GM18861 (cell line): ENCODE results near the gene TRPM8.

ENCODE experiments used
- ATAC-seq: cut with Tn5 transposase; IDR thresholded peaks from one replicate; pipeline ENCODE4 v1.9.1; 2021; ENCODE audit not compliant: unreplicated experiment

The TRPM8 gene

DNA sequence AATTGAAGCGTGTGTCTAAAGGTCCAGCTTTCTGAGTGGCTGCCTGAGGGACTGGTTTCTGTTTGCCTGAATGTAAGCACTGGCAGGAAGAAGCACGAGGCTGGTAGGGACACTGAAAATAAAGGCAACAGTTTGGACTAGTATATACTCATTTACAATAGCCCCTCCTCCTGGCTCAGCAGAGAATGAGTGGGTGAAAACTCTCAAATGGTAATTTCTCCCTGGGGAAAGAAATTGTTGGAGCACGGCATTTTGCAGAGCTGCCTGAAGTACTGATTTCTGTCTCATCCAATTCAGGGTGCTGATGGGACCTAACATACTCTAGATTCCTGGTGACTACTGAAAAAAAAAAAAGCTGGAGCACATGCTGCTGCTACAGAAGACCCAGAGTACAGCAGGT, 116.0 kb downstream of the TRPM8 start:
- no peak for ATAC-seq

- no peak for ATAC-seq
These were observed 116.7 kb downstream of the TRPM8 start for GRCh38 chr2:234033885-234034284.

DNA sequence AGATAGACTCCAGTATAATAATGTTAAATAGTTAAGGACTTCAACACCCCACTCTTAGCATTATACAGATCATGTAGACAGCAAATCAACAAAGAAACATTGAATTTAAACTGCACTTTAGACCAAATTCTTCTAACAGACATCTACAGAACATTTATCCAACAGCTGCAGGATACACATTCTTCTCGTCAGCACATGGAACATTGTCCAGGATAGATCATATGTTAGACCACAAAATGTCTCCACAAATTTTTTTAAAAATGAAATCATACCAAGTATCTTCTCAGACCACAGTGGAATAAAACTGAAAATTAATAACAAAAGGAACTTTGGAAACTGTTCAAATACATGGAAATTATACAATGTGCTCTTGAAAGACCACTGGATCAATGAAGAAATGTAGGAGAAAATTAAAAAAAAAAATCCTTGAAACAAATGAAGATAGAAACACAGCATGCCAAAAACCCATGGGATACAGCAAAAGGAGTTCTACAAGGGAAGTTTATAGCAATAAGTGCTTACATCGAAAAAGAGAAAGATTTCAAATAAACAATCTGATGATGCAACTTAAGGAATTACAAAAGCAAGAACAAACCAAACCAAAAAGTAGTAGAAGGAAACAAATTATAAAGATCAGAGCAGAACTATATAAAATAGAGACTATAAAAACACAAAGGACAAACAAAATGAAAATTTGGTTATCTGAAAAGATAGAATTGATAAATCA, 121.1 kb downstream of the TRPM8 start:
- ATAC-seq = no peak

GRCh38 chr2:234044157-234044556, 127.0 kb downstream of the TRPM8 start:
- no peak for ATAC-seq

DNA sequence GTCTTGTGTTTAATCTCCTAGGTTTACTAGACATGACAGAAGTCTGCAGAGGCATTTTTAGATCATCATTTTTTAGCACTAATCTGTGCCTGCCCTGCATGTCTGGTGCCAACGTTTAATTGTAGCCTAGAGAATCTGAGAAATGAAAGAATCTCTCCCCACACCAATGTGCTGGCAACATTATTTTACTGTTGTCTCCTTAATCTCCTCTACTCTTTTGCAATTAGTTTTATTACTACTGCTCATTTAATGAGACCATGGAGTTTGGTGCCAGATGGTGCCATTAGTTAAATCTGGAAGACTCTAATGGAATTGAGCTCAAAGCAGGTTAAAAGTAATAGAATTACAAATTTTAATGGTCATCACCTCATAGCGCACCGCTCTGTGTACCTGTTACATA, 129.3 kb downstream of the TRPM8 start:
- no peak for ATAC-seq

DNA sequence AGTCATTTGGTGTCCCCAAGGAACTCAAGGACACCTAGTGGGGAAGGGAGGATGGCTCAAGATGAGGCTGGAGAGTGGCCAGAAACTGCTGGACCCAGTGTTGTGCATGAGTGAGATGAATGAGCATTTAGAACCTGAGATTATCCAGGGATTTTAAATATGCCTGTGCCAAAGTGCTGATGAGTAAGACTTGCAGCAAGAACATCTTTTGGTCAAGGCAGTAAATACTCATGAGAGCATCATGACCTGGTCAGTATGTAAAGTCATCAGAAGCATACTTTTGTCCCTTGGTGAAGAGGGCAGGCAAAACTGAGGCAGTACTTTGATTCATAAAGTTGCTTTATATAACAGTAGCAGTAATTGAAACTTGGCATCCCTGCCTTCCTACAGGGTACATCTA, 130.2 kb downstream of the TRPM8 start:
- ATAC-seq = no peak

GRCh38 chr2:234048049-234048448, 130.9 kb downstream of the TRPM8 start:
- no peak for ATAC-seq

DNA sequence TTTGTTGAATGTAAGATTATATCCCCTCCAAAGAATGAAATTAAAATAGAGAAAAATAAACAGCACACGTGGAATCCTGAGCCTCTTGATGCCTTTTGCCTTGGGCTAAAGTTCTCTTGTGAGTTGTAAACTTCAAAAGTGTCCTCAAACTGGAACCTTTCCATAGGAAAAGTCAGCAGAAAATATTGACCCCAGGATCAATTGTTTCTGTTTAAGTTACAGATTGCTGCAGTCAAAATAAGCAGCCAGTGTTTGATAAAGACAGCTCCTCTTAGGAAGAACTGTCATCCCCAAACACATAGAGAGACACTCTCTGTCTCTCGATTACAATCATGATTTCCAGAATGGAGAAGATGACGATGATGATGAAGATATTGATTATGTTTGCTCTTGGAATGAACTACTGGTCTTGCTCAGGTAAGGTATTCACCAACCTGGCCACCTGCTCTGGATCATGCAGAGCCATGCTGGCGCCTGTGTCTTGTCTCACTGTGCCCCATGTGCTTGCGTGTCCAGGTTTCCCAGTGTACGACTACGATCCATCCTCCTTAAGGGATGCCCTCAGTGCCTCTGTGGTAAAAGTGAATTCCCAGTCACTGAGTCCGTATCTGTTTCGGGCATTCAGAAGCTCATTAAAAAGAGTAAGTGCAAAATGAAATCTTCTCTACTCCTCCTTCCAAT, 133.4 kb downstream of the TRPM8 start, which contains the start of gene SPP2:
TSS of gene SPP2 (plus strand) at position 248 of the 681 bp plus-strand sequence. CDS start at position 333, 85 bp downstream.
- ATAC-seq = no peak

DNA sequence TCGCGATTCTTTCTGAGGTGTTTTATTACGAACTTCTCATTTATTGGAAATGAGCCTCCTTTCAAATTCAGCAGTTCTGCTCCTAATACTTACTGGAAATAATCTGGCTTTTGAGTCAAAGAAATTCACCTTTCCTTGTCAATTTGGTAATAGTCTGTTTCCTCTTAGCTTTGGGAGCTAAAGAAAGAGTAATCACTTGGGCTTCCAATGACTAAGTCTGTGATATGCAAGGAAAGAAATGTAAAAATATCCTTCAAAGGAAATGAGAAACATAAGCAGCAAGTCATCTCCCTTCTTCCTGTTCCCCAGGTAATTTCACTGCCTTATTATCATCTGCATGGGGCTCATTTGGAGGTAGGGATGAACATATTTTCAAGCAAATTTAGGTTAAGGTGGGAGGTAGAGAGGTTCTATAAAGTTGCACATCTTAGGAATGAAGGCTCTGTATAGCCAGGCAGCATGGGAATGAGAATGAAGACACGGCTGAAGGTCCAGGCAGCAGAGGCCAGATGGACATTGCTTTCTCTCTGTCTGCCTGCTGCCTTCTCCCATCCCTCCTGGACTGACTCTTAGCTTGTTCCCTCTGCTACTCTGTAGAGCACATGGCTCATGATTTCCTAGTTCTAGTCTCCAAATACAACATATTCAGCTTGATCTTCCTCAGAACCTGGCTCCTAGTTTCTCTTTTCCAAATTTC, 134.3 kb downstream of the TRPM8 start:
- ATAC-seq = no peak

DNA sequence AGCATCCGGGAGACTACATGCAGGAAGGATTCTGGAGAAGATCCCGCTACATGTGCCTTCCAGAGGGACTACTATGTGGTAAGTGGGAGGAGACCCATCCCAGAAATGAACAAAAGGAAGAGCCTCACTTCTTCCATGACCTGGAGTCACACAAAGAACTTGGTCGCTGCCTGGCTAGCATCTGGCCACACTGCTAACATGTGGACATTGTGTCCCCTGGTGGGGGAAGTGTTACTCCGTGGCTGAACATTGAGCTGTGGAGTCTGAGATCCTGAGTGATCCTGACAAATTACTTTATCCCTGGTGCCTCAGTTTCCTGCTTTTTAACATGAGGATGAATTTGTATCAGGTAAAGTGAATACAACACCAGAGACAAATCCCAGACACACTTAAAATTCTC, 141.7 kb downstream of the TRPM8 start:
- ATAC-seq = no peak

- no peak for ATAC-seq
These were observed 143.1 kb downstream of the TRPM8 start for GRCh38 chr2:234060236-234060635.

DNA sequence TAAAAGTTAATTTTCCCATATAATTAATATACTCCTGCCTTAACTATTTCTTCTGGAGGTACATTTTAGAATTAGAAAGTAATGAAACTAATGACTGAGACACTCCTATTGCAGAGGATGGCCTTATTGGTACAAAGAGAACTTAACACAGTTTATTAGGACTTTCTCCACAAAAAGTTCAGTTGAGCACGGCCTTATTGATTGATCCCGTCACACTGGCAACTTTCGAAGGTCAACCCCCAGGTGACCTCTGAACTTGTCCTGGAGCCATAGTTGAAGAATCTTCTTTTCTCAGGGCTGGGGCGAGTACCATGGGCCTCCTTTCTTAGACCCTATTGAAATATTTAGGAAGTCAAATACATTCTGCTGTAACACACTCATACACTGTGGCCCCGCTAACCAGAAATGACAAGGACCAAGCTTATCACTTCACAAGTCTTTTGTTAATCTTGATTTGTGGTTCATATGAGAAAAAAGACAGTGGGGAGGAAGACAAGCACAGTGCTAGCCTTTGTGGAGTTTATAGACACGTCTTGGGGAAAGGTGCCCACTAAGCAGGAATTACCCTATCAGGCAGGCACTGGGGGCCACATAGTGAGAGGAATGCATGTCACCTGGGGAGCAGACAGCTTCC, 144.6 kb downstream of the TRPM8 start:
- ATAC-seq = no peak

DNA sequence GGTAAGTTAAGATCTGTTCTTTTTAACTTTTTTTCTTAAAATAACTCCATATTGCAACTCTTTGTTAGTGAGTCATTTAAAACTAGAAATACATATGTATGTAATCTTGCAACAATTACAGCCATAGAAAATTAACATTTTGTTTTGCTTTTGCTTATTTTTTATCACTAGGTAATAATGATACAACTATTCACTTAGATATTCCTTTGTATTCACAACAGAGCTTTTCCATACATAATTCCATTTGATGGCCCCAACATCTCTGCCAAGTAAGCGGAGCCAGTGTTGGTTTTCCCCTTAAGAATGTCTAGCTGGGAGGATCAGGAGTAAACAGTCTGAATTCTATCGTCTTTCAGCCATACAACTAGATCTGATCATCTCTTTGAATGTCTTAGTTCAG, 149.4 kb downstream of the TRPM8 start:
- ATAC-seq = no peak
